Mucosa of stomach (tissue), 1 donor: ENCODE measurements around the gene SMIM41.

ENCODE experiments used
- H3K27me3 ChIP-seq: one replicate; pipeline ENCODE4 v1.7.0; 2013; ENCODE audit warnings: mild to moderate bottlenecking, low read length; ENCODE audit not compliant: control insufficient read depth, insufficient read depth
- H3K36me3 ChIP-seq: one replicate; pipeline ENCODE4 v1.7.0; 2013; ENCODE audit warnings: low read length; ENCODE audit not compliant: control insufficient read depth, insufficient read depth
- H3K4me1 ChIP-seq: one replicate; pipeline ENCODE4 v1.7.0; 2013; ENCODE audit warnings: mild to moderate bottlenecking, low read length; ENCODE audit not compliant: control insufficient read depth, insufficient read depth
- H3K4me3 ChIP-seq: one replicate; pipeline ENCODE4 v1.7.0; 2013; ENCODE audit warnings: low read length
- H3K9ac ChIP-seq: one replicate; pipeline ENCODE4 v1.7.0; 2013; ENCODE audit warnings: mild to moderate bottlenecking, low read length, moderate library complexity
- H3K9me3 ChIP-seq: one replicate; pipeline ENCODE4 v1.7.0; 2013; ENCODE audit warnings: mild to moderate bottlenecking, low read length, moderate library complexity; ENCODE audit not compliant: control insufficient read depth
- donor health status: Pancreatic carcinoma.

SMIM41 gene

DNA sequence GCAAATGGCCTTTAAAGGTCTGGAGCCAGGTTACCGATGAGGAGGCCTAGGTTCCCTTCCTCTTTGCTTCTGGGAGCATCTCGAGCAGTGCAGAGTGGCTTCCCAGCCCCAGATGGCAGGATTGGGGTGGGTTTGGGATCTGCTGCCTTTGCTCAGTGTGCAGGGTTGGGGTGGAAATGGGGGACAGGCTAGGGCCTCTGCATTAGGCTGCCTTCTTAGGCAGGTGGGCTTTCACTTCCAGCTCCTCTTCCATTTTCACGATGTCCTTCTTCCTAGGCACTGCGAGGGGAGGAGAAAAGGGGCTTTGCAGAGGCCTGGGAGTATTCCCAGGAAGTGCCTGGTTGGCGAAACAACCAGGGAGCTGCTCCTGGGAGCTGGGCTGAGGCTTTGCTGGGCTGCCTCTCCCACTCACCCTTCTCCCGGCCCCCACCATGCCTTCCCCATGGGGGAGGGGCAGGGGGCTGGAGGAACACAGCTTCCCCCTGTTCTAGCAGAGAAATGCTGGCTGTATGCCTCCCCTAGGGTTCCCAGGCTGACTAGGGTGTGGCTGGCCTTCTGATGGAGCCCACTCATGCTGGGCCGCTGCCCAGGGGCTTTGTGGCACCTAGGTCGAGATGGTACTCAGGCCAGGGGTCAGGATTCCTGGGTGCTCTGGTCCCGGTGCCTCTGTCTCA is 25.8 kb upstream of the SMIM41 start:
- H3K36me3 ChIP-seq = no peaks in the 10 kb centered on the region

DNA sequence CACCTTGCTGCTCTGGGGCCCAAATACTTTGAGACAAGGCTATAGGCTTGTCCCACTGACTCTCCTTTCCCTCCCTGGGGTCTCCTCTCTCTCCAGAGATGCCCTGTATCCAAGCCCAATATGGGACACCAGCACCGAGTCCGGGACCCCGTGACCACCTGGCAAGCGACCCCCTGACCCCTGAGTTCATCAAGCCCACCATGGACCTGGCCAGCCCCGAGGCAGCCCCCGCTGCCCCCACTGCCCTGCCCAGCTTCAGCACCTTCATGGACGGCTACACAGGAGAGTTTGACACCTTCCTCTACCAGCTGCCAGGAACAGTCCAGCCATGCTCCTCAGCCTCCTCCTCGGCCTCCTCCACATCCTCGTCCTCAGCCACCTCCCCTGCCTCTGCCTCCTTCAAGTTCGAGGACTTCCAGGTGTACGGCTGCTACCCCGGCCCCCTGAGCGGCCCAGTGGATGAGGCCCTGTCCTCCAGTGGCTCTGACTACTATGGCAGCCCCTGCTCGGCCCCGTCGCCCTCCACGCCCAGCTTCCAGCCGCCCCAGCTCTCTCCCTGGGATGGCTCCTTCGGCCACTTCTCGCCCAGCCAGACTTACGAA is 25.2 kb upstream of the SMIM41 start:
- no peaks in the 10 kb centered on the region for H3K36me3 ChIP-seq
- H3K9ac ChIP-seq = no peak overlapping the region
- peaks cover 17% of the 10 kb centered on the region for H3K4me1 ChIP-seq
- H3K9me3 ChIP-seq = no peaks in the 10 kb centered on the region
- H3K27me3 ChIP-seq = no peaks in the 10 kb centered on the region
- H3K4me3 ChIP-seq = no peak overlapping the region

More for the DNA sequence above, 25.8 kb upstream of the SMIM41 start:
- H3K27me3 ChIP-seq = no peaks in the 10 kb centered on the region
- peaks cover 17% of the 10 kb centered on the region for H3K4me1 ChIP-seq
- no peak overlapping the region for H3K4me3 ChIP-seq
- peak overlapping the region; percentile 62 for H3K9ac ChIP-seq
- H3K9me3 ChIP-seq = no peaks in the 10 kb centered on the region

DNA sequence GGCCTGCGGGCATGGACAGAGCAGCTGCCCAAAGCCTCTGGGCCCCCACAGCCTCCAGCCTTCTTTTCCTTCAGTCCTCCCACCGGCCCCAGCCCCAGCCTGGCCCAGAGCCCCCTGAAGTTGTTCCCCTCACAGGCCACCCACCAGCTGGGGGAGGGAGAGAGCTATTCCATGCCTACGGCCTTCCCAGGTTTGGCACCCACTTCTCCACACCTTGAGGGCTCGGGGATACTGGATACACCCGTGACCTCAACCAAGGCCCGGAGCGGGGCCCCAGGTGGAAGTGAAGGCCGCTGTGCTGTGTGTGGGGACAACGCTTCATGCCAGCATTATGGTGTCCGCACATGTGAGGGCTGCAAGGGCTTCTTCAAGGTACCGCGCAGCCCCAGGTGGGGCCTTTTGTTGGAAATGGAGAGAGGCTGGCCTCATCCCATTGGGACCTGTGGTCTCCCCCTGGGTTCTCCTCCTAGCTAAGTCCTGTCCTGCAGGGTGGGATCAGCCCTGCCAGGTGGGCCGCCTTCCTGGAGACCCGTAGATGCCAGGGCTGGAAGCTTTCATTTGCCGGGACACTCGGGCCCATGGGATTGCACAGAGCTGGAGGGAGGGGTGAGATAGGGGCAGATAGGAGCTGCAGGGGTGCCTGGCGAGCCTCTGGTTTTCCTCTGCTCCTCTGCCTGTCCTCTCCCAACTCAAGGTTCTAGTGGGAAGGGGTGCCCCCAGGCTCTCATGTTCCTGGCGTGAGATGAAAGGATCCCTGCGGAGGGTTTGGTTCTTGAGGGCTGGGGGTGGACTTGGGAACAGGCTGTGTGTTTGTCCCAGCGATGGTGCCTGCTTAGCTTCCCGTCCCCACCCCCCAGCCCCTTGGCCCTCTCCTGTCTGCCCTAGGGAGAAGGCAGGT is 24.4 kb upstream of the SMIM41 start:
- Histone ChIP-seq H3K36me3 (no peaks in the 10 kb centered on the region), H3K9me3 (no peaks in the 10 kb centered on the region), H3K9ac (no peak overlapping the region), H3K4me3 (no peak overlapping the region), H3K27me3 (no peaks in the 10 kb centered on the region), H3K4me1 (peaks cover 12% of the 10 kb centered on the region)

DNA sequence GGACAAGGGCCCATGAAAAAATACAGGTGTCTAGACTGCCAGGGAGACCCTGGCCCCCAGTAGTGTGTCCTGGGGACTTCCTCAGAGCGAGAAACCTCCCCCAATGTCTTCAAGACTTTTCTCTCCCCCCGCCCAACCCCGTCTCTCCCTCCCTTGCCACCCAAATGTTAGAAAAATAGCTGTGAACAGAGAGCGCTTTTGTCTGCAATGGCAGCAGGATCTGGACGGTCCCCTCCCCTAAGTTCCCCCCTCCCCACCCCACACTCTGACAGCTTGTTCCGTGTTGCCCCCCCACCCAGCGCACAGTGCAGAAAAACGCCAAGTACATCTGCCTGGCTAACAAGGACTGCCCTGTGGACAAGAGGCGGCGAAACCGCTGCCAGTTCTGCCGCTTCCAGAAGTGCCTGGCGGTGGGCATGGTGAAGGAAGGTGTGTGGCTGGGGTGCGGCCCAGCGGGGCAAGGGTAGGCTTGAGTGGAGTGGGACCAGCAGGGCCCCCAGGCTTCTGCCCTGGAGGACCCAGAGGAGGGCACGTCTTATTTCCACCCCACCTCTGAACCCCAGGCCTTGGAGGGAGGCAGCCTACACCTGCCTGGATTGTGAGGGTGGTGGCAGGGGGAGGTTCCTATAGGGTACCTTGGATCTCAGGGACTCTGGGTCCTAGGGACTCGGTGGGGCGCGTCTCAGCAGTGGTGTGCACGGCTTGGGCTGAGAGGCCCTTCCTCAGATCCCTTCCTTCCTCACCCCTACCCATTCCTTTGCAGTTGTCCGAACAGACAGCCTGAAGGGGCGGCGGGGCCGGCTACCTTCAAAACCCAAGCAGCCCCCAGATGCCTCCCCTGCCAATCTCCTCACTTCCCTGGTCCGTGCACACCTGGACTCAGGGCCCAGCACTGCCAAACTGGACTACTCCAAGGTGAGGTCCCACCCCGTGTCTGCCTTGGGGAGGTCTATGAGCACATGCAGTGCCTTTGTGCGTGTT is 23.5 kb upstream of the SMIM41 start:
- Histone ChIP-seq H3K4me1 (peaks cover 6% of the 10 kb centered on the region), H3K36me3 (no peaks in the 10 kb centered on the region), H3K27me3 (no peaks in the 10 kb centered on the region), H3K9me3 (no peaks in the 10 kb centered on the region), H3K9ac (no peak overlapping the region), H3K4me3 (no peak overlapping the region)

DNA sequence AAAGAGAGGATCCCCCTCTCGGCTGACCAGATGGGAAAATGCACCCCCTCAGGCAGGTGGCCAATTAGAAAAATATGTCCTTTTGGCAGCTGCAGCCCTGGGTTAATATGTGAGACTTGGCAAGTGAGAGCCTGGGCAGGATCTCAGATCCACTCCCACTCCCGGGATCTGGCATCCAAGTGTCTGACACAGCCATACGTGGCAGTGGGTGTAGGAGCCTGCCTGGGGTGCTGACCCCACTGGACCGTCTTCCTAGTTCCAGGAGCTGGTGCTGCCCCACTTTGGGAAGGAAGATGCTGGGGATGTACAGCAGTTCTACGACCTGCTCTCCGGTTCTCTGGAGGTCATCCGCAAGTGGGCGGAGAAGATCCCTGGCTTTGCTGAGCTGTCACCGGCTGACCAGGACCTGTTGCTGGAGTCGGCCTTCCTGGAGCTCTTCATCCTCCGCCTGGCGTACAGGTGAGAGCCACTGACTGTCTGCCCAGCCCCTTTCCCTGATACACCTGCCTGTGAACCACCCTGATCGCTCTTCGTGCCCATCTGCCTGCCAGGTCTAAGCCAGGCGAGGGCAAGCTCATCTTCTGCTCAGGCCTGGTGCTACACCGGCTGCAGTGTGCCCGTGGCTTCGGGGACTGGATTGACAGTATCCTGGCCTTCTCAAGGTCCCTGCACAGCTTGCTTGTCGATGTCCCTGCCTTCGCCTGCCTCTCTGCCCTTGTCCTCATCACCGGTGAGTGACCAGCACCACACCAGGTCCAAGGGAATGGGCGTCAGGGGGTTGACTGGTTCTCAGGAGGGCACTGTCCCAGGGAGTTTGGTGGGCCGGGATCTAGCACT is 22.5 kb upstream of the SMIM41 start:
- Histone ChIP-seq H3K36me3 (no peaks in the 10 kb centered on the region), H3K4me1 (peaks cover 10% of the 10 kb centered on the region), H3K4me3 (no peak overlapping the region), H3K27me3 (no peaks in the 10 kb centered on the region), H3K9me3 (no peaks in the 10 kb centered on the region), H3K9ac (no peak overlapping the region)

DNA sequence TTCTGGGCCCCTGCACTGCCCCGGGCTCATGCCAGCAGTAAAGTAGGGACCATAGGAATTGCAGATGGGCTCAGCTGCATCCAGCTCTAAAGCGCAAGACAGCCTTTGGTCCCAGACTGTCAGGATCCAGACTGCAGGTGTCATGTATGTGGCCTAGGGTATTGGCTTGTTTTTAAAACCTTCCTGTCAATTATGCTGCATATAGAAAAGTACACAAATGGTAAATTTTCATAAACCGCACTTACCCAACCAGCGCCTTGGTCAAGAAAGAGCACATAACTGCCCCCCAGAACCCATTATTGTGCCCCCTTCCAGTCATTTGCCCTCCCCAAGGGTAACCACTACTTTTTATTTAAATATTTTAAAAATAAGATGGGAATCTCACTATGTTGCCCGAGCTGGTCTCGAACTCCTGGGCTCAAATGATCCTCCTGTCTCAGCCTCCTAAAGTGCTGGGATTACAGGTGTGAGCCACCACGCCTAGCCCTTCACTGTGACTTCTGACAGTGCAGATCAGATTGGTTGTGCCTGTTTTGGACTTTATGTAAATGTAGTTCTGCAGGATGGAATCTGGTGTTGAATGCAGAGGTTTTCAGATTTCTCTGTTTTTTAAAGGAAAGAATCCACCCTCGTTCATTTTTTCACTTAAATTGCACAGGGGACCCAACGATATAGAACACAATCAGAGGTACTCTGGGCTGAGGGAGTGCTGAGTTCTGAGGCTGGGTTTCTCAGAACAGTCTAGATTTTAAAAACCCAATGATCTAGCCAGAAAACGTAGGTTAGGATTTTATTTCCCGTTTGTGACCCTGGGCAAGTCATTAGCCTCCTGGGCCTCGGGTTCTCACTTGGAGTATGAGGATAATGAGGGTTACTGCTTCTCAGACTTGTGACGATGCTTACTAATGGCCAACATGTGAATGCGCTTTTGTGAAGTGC is 21.6 kb upstream of the SMIM41 start:
- H3K36me3 ChIP-seq = no peaks in the 10 kb centered on the region
- H3K9ac ChIP-seq = no peak overlapping the region
- H3K4me3 ChIP-seq = no peak overlapping the region
- H3K9me3 ChIP-seq = no peaks in the 10 kb centered on the region
- no peaks in the 10 kb centered on the region for H3K27me3 ChIP-seq
- H3K4me1 ChIP-seq = peaks cover 12% of the 10 kb centered on the region

DNA sequence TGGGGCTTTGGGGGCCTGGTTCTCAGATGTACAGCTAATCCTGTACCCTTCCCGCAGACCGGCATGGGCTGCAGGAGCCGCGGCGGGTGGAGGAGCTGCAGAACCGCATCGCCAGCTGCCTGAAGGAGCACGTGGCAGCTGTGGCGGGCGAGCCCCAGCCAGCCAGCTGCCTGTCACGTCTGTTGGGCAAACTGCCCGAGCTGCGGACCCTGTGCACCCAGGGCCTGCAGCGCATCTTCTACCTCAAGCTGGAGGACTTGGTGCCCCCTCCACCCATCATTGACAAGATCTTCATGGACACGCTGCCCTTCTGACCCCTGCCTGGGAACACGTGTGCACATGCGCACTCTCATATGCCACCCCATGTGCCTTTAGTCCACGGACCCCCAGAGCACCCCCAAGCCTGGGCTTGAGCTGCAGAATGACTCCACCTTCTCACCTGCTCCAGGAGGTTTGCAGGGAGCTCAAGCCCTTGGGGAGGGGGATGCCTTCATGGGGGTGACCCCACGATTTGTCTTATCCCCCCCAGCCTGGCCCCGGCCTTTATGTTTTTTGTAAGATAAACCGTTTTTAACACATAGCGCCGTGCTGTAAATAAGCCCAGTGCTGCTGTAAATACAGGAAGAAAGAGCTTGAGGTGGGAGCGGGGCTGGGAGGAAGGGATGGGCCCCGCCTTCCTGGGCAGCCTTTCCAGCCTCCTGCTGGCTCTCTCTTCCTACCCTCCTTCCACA is 20.7 kb upstream of the SMIM41 start:
- Histone ChIP-seq H3K27me3 (no peaks in the 10 kb centered on the region), H3K4me3 (no peak overlapping the region), H3K4me1 (peaks cover 20% of the 10 kb centered on the region), H3K9ac (no peak overlapping the region), H3K36me3 (no peaks in the 10 kb centered on the region), H3K9me3 (no peaks in the 10 kb centered on the region)

DNA sequence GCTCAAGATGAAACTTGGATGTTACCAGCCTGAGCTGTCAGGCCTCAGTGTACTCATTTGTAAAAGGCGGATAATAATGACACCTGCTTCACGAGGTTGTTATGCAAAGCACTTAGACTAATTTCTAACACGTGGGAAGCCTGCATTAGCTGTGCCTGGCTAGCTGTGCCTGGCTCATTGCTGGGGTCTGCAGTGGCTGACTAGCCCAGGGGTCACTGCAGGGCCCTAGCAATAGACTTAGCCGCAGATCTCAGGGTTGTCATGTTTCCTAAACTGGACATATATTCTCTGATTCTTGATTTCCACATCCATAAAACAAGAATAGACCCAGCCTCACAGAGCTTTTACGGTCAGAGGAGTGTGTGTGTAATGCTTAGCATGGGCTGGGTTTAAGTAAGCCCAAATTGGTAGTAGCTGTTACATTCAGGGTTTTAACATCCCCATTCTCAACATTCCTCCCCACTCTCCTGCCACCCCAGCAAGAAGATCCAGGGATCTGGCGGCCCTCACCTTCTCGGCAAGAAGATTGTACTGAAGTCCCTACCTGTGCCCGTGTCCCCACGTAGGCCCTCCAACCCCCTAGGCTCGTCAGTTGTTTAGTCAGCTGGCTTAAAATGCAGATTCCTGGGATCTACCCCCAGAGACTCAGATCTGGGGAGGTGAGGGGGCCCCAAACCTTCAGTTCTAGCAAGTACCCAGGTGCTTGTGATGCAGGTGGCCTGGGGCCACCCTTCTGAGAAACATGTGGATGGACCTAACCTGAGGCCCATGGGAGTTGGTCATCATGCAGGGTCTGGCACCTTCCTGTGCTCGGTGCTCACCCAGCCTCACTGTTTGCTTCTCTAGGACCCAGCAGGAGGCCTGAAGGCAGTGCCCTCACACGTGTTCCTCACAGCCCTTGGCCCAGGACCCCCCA is 19.7 kb upstream of the SMIM41 start:
- H3K36me3 ChIP-seq = no peaks in the 10 kb centered on the region
- no peak overlapping the region for H3K9ac ChIP-seq
- no peak overlapping the region for H3K4me3 ChIP-seq

DNA sequence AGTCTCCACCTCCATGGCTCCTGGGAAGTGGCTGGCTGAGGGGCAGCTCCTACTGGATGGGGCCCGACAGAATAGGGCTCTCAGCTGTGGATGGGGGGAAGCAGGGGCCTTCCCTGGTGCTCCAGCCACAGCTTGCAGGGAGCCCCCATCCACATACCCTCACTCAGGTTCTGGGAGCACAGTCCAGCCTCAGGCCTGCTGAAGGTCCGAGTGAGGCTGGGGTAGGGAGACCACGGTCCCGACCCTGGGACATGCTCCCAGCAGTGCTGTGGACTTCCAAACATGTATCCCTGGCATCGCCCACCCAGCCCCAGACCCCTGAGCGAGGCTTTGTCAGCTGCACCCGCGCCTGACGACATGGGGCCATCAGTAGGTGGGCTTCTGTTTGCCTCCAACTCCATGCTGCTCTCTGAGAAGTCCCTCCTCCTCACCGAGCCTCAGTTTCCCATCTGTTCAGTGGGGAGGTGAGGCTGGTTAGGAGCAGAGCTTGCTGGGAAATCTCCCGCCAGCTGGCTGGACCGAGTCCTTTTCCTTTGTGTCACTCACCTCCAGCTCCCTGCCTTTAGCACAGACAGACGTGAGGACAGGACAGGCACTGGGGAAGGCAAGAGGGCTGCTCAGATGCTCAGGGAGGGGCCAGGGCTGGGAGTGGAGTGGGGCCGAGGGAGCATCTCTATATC is 18.9 kb upstream of the SMIM41 start:
- Histone ChIP-seq H3K9ac (no peak overlapping the region), H3K36me3 (no peaks in the 10 kb centered on the region), H3K27me3 (no peaks in the 10 kb centered on the region), H3K4me3 (no peak overlapping the region), H3K9me3 (no peaks in the 10 kb centered on the region), H3K4me1 (peaks cover 20% of the 10 kb centered on the region)

More for the DNA sequence above, 19.7 kb upstream of the SMIM41 start:
- H3K9me3 ChIP-seq = no peaks in the 10 kb centered on the region
- H3K4me1 ChIP-seq = peaks cover 20% of the 10 kb centered on the region
- no peaks in the 10 kb centered on the region for H3K27me3 ChIP-seq
